AG20443 (cell line): Measurements from ENCODE around the gene CHURC1.
"Not testable (repeated sequence)": the region's sequence is repeated elsewhere in the genome, so short reads cannot be mapped to it uniquely, and the experiment has no call there.

Experiments
- DNase-seq: peaks from one replicate; pipeline ENCODE4 v3.0.0; 2012; ENCODE audit warnings: low spot score, mixed read lengths

The CHURC1 gene

GRCh38 chr14:64910847-64911495 lies 3.3 kb upstream of the CHURC1 start:
- peak; percentile 27 for DNase-seq

GRCh38 chr14:64912261-64912660 lies 2.0 kb upstream of the CHURC1 start:
- DNase-seq = no peak

- not testable (repeated sequence) for DNase-seq
Observed at GRCh38 chr14:64913477-64913876, 778 bp upstream of the CHURC1 start.

GRCh38 chr14:64915029-64915424 lies 772 bp downstream of the CHURC1 start:
- DNase-seq = no peak

- DNase-seq = no peak
Observed at GRCh38 chr14:64915797-64916196, 1.5 kb downstream of the CHURC1 start.

GRCh38 chr14:64918216-64918615 lies 4.0 kb downstream of the CHURC1 start:
- peak; percentile 29 for DNase-seq

- no peak for DNase-seq
Observed at GRCh38 chr14:64919215-64919614, 5.0 kb downstream of the CHURC1 start.

- DNase-seq = no peak
Observed at GRCh38 chr14:64919618-64920017, 5.4 kb downstream of the CHURC1 start.

GRCh38 chr14:64920465-64920864 lies 6.2 kb downstream of the CHURC1 start:
- DNase-seq = no peak

GRCh38 chr14:64923015-64923414 lies 8.8 kb downstream of the CHURC1 start:
- no peak for DNase-seq

- DNase-seq = no peak
Observed at GRCh38 chr14:64926398-64926995, 12.2 kb downstream of the CHURC1 start.

- no peak for DNase-seq
Observed at GRCh38 chr14:64927031-64927430, 12.8 kb downstream of the CHURC1 start.

- no peak for DNase-seq
Observed at GRCh38 chr14:64928239-64929013, 14.2 kb downstream of the CHURC1 start.

GRCh38 chr14:64929014-64929359 lies 14.7 kb downstream of the CHURC1 start:
- no peak for DNase-seq

GRCh38 chr14:64930085-64930843 lies 16.0 kb downstream of the CHURC1 start:
- no peak for DNase-seq

- DNase-seq = no peak
Observed at GRCh38 chr14:64931123-64931522, 16.9 kb downstream of the CHURC1 start.

GRCh38 chr14:64932231-64932630 lies 18.0 kb downstream of the CHURC1 start:
- no peak for DNase-seq

- no peak for DNase-seq
Observed at GRCh38 chr14:64934338-64934929, 20.2 kb downstream of the CHURC1 start.

- no peak for DNase-seq
Observed at GRCh38 chr14:64935508-64935907, 21.3 kb downstream of the CHURC1 start.

GRCh38 chr14:64937171-64937820 lies 23.0 kb downstream of the CHURC1 start:
- no peak for DNase-seq

GRCh38 chr14:64937821-64938193 lies 23.6 kb downstream of the CHURC1 start:
- DNase-seq = peak; percentile 30
